IMR-90 (cell line): ENCODE results near the gene NLRP1.

ENCODE experiments used
- CTCF ChIP-seq: conservative IDR thresholded peaks from 2 replicates; pipeline ENCODE4 v1.5.1; 2012; ENCODE audit warnings: mild to moderate bottlenecking, low read depth, low read length, improper control_type of control experiment
- MXI1 ChIP-seq: IDR thresholded peaks from 2 replicates; pipeline ENCODE4 v1.6.1; 2012; ENCODE audit warnings: low read depth, mild to moderate bottlenecking, low read length, moderate library complexity, borderline replicate concordance
- POLR2A ChIP-seq: IDR thresholded peaks from 2 replicates; pipeline ENCODE4 v1.6.1; 2012; ENCODE audit warnings: mild to moderate bottlenecking, low read depth, low read length
- RAD21 ChIP-seq: IDR thresholded peaks from 2 replicates; pipeline ENCODE4 v1.6.1; 2012; ENCODE audit warnings: low read length, improper control_type of control experiment
- SMC3 ChIP-seq: fragments of 150-350 bp; IDR thresholded peaks from 2 replicates; pipeline ENCODE4 v1.6.1; 2016; ENCODE audit warnings: low read depth, mild to moderate bottlenecking, antibody characterized with exemption, low read length, moderate library complexity

DNA sequence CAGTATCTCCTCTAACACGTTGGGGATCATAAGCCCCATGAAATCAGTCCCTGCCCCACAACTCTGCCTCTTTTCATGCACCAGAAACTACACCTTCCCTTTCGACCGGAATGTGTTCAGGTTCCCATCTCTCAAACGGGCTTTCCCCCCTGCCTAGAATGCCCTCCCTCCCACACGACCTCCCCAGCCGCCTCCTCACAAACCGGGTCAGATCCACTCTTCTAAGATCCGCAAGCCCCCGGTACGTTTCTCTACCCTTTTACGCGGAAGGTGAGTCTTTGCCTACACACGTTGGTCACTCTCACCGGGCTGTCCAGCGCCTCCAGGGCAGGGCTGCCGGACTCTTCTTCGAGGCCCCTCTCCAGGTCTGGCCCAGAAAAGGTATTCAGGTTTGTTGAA is 116.2 kb downstream of the NLRP1 start:
- no peak for TF ChIP-seq RAD21
- no peak for TF ChIP-seq CTCF
- TF ChIP-seq POLR2A = no peak
- TF ChIP-seq MXI1 = no peak
- TF ChIP-seq SMC3 = no peak
